Endothelial cell of umbilical vein (primary cell): ENCODE measurements around the gene GSTO2. TPM values are rescaled to one million over a fixed set of nuclear protein-coding genes. Genes with fewer than 3 reads are reported as not detected.

Source experiments
- BruUV-seq: library from RNA; stranded (reverse); fragments of 400-500 nt; replicated peaks from 2 replicates; lab custom pipeline; 2021; lab: Mats Ljungman, UMichigan
- CTCF ChIA-PET: fragments of 300-600, 350-600 bp; sonication (Branson Sonifier 250); formaldehyde crosslinking; loops from one replicate; lab custom pipeline; 2021; ENCODE audit warnings: antibody characterized with exemption, inconsistent platforms; lab: Charles Lee
- POLR2A ChIA-PET: fragments of 300-600, 350-600 bp; sonication (Branson Sonifier 250); formaldehyde crosslinking; loops from one replicate; lab custom pipeline; 2021; ENCODE audit warnings: antibody characterized with exemption, inconsistent platforms; lab: Charles Lee
- DNase-seq: peaks from one replicate; pipeline ENCODE4 v3.0.0-alpha.2; 2011; ENCODE audit warnings: low read depth, low spot score
- FAIRE-seq: peaks from 2 replicates; lab custom pipeline; 2011; peaks lifted over from hg19 to GRCh38; lab: Jason Lieb, UNC
- H2AFZ ChIP-seq: 2 replicates; pipeline ENCODE4 v1.6.0; 2012; ENCODE audit warnings: low read depth, low read length, control low read depth, inconsistent platforms
- H3K27ac ChIP-seq: 2 replicates; pipeline ENCODE4 v1.5.1; 2011; ENCODE audit warnings: low read depth, mild to moderate bottlenecking, control low read depth, low read length, moderate library complexity; ENCODE audit not compliant: insufficient read depth
- H3K27me3 ChIP-seq, 2 experiments: 2 replicates each; pipeline versions ENCODE4 v1.6.0 to v1.6.1; 2011; ENCODE audit warnings: low read length in 2 of 2, mixed read lengths in 1 of 2; ENCODE audit not compliant: control insufficient read depth in 2 of 2, insufficient read depth in 2 of 2
- H3K36me3 ChIP-seq, 2 experiments: 2 replicates in 1 of 2; 3 replicates in 1 of 2; pipeline ENCODE4 v1.5.1; 2011; ENCODE audit warnings: low read length in 2 of 2, mild to moderate bottlenecking in 1 of 2, moderate library complexity in 1 of 2; ENCODE audit not compliant: control insufficient read depth in 2 of 2, insufficient read depth in 2 of 2; ENCODE audit errors: extremely low read depth in 1 of 2
- H3K4me1 ChIP-seq: 3 replicates; pipeline ENCODE4 v1.5.1; 2011; ENCODE audit warnings: mild to moderate bottlenecking, low read length; ENCODE audit not compliant: control insufficient read depth, insufficient read depth; ENCODE audit errors: extremely low read depth
- H3K4me2 ChIP-seq: 2 replicates; pipeline ENCODE4 v1.6.1; 2011; ENCODE audit warnings: low read length, control low read depth, mixed read lengths; ENCODE audit not compliant: insufficient read depth
- H3K4me3 ChIP-seq, 3 experiments: fragments of 200-600 bp in 1 of 3; sonication (generic), shearing (Covaris generic) in 1 of 3; replicated peaks in 1 of 3; 2 replicates each; pipeline ENCODE4 v1.5.1; 2011 to 2016; ENCODE audit warnings: control low read depth in 3 of 3, low read length in 3 of 3, mild to moderate bottlenecking in 2 of 3, inconsistent platforms in 1 of 3, low read depth in 1 of 3, moderate library complexity in 1 of 3; ENCODE audit not compliant: insufficient read depth in 1 of 3
- H3K79me2 ChIP-seq: 2 replicates; pipeline ENCODE4 v1.6.0; 2012; ENCODE audit warnings: low read length, inconsistent platforms; ENCODE audit not compliant: control insufficient read depth, insufficient read depth
- H3K9ac ChIP-seq: replicated peaks from 2 replicates; pipeline ENCODE3; 2011; ENCODE audit warnings: low read length, control low read depth; ENCODE audit not compliant: insufficient read depth; ENCODE audit errors: extremely low read depth
- H3K9me1 ChIP-seq: replicated peaks from 3 replicates; pipeline ENCODE4 v1.6.0; 2011; ENCODE audit warnings: mild to moderate bottlenecking, low read length; ENCODE audit not compliant: control insufficient read depth, insufficient read depth; ENCODE audit errors: extremely low read depth
- H3K9me3 ChIP-seq: replicated peaks from 2 replicates; pipeline ENCODE4 v1.5.1; 2012; ENCODE audit warnings: low read length, inconsistent platforms; ENCODE audit not compliant: control insufficient read depth, insufficient read depth
- H4K20me1 ChIP-seq: replicated peaks from 2 replicates; pipeline ENCODE3; 2011; ENCODE audit warnings: mild to moderate bottlenecking, low read length; ENCODE audit not compliant: control insufficient read depth, insufficient read depth; ENCODE audit errors: extremely low read depth
- EZH2 ChIP-seq: IDR thresholded peaks from 2 replicates; pipeline ENCODE4 v1.6.1; 2012; ENCODE audit warnings: borderline replicate concordance, low read depth, mild to moderate bottlenecking, moderate library complexity, low read length, inconsistent platforms; ENCODE audit not compliant: severe bottlenecking
- FOS ChIP-seq: IDR thresholded peaks from 2 replicates; pipeline ENCODE4 v1.6.1; 2011; ENCODE audit warnings: mild to moderate bottlenecking, low read length, moderate library complexity, borderline replicate concordance; ENCODE audit not compliant: insufficient read depth
- GATA2 ChIP-seq: IDR thresholded peaks from 2 replicates; pipeline ENCODE4 v1.7.0; 2011; ENCODE audit warnings: low read depth, mild to moderate bottlenecking, moderate library complexity, mixed read lengths, low read length; ENCODE audit not compliant: insufficient read length, insufficient read depth
- JUN ChIP-seq: IDR thresholded peaks from 2 replicates; pipeline ENCODE4 v1.6.1; 2011; ENCODE audit warnings: borderline replicate concordance, low read depth; ENCODE audit not compliant: insufficient read length, insufficient read depth
- MYC ChIP-seq: IDR thresholded peaks from one replicate; pipeline ENCODE4 v1.6.1; 2011; ENCODE audit warnings: mild to moderate bottlenecking, low read depth, low read length
- POLR2A ChIP-seq: IDR thresholded peaks from 2 replicates; pipeline ENCODE4 v1.6.1; 2012; ENCODE audit warnings: low read depth, mild to moderate bottlenecking, control low read depth, low read length
- POLR2AphosphoS5 ChIP-seq: IDR thresholded peaks from 2 replicates; pipeline ENCODE4 v1.6.1; 2012; ENCODE audit warnings: low read depth, mild to moderate bottlenecking, control low read depth, low read length, moderate library complexity; ENCODE audit not compliant: insufficient read depth
- dilution Hi-C: fragments of 300-500 bp; cut with MboI; formaldehyde crosslinking; loops from one replicate; pipeline ENCODE4 v1.15.0; 2019; ENCODE audit warnings: low sequenced_read_pairs; ENCODE audit not compliant: extremely low pct_ligation_motif_present
- intact Hi-C: fragments of 100-400 bp; cut with micrococcal nuclease; formaldehyde crosslinking; loops from one replicate; pipeline ENCODE4 v1.10.0; 2022
- polyA plus RNA-seq, 4 experiments: library from polyadenylated mRNA; depleted of rRNA in 3 of 4; stranded (reverse) in 3 of 4; unstranded in 1 of 4; fragments of >200 nt; gene quantifications; 2 replicates each; pipeline versions ENCODE4 v1.2.1 to v1.2.3, GENCODE V29; 2011 to 2012; ENCODE audit warnings: missing spikeins in 1 of 4
- total RNA-seq: library from RNA; stranded (reverse); gene quantifications from 2 replicates; pipeline ENCODE4 v1.2.3, GENCODE V29; 2021
- TF ChIP-seq, protein P1 (sequence below): IDR thresholded peaks from 2 replicates; pipeline ENCODE4 v1.6.1; 2011; ENCODE audit not compliant: insufficient read depth, insufficient read length
- TF ChIP-seq, protein P2 (sequence below), 2 donors: IDR thresholded peaks; 1 replicate in 1 of 2; 2 replicates in 1 of 2; pipeline ENCODE4 v1.5.1; 2011; ENCODE audit warnings: low read length in 2 of 2, mild to moderate bottlenecking in 2 of 2, moderate library complexity in 2 of 2, control low read depth in 1 of 2, inconsistent platforms in 1 of 2, low read depth in 1 of 2; ENCODE audit not compliant: insufficient read depth in 1 of 2; ENCODE audit errors: extremely low read depth in 1 of 2

The GSTO2 gene
- total and polyA plus RNA-seq, 2 donors (not counting 3 experiments of a cell fraction or from before 2014, with no cell fraction given), result 0.84 to 1.4 TPM

DNA sequence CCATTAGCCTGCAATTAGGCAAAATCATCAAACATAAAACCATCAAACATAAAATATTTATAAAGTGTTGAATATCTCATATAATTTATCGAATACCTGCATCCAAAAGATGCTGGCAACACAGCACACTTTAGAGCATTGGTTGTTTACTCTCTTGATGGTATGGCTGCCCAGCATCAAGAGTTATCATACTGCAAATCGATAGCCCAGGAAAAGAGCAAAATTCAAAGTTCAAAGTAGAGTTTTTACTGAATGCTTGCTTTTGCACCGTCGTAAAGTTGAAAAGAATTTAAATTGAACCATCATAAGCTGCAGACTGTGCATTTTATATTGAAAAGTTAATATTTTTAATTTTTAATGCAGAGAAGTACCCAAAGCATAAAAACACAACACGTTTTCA, 4.2 kb upstream of the GSTO2 start:
- DNase-seq (no peak), FAIRE-seq (no peak)
- Histone ChIP-seq H3K27me3 (no peaks in the 10 kb centered on the region), H3K27ac (no peak overlapping the region), H3K36me3 (peaks cover 22 to 32% of the 10 kb centered on the region in 2 experiments), H3K4me3 (no peak overlapping the region), H2AFZ (no peak overlapping the region), H3K79me2 (peaks cover 55% of the 10 kb centered on the region), H3K9me3 (no peaks in the 10 kb centered on the region), H3K9me1 (no peaks in the 10 kb centered on the region), H3K4me2 (no peak overlapping the region), H3K9ac (no peak overlapping the region), H3K4me1 (peaks cover 34% of the 10 kb centered on the region), H4K20me1 (no peaks in the 10 kb centered on the region)
- intact Hi-C loops (no loop called here), dilution Hi-C loops (no loop called here)
- CTCF ChIA-PET, result interaction anchor here (2.0 kb wide), 1 partner anchor 10 kb away, joined by 4 read pairs; the partner anchor contains the start of gene GSTO1
- TF ChIP-seq GATA2 (no peak), MYC (no peak), FOS (no peak), EZH2 (no peak), POLR2A (no peak), JUN (no peak), POLR2AphosphoS5 (no peak)
- TF ChIP-seq, protein P1, sequence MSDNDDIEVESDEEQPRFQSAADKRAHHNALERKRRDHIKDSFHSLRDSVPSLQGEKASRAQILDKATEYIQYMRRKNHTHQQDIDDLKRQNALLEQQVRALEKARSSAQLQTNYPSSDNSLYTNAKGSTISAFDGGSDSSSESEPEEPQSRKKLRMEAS, result no peak
- TF ChIP-seq, protein P2, sequence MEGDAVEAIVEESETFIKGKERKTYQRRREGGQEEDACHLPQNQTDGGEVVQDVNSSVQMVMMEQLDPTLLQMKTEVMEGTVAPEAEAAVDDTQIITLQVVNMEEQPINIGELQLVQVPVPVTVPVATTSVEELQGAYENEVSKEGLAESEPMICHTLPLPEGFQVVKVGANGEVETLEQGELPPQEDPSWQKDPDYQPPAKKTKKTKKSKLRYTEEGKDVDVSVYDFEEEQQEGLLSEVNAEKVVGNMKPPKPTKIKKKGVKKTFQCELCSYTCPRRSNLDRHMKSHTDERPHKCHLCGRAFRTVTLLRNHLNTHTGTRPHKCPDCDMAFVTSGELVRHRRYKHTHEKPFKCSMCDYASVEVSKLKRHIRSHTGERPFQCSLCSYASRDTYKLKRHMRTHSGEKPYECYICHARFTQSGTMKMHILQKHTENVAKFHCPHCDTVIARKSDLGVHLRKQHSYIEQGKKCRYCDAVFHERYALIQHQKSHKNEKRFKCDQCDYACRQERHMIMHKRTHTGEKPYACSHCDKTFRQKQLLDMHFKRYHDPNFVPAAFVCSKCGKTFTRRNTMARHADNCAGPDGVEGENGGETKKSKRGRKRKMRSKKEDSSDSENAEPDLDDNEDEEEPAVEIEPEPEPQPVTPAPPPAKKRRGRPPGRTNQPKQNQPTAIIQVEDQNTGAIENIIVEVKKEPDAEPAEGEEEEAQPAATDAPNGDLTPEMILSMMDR (IDR thresholded peaks at IDR 0.05; ENCODE audit: extremely low read depth in 1 of 2, insufficient read depth in 1 of 2, low read depth in 1 of 2, low read length in 2 of 2), result no peak
- no TSS peak for BruUV-seq
- POLR2A ChIA-PET, result no interaction called here
